HCT116 (cell line): Measurements from ENCODE around the gene CEP112. TPM values are rescaled to one million over a fixed set of nuclear protein-coding genes. Genes with fewer than 3 reads are reported as not detected.

Experiments
- ATAC-seq: fragments of 200-7000 bp; cut with Tn5 transposase; 2 replicates; pipeline ENCODE4 v1.9.1; 2020; ENCODE audit warnings: mild to moderate bottlenecking, moderate library complexity
- BruUV-seq: library from RNA; stranded (reverse); fragments of 400-500 nt; replicated peaks from 2 replicates; lab custom pipeline; 2021; lab: Mats Ljungman, UMichigan
- CTCF ChIA-PET: fragments of 300-600 bp; sonication (Branson Sonifier 250); formaldehyde crosslinking; loops from one replicate; lab custom pipeline; 2021; ENCODE audit warnings: antibody characterized with exemption; lab: Charles Lee
- POLR2A ChIA-PET: fragments of 300-600, 350-600 bp; sonication (Branson Sonifier 250); formaldehyde crosslinking; loops from one replicate; lab custom pipeline; 2021; ENCODE audit warnings: antibody characterized with exemption; lab: Charles Lee
- RAD21 ChIA-PET, 2 experiments: fragments of 300-600 bp; sonication (Branson Sonifier 250); formaldehyde crosslinking; loops; one replicate each; lab custom pipeline; 2023; ENCODE audit warnings: low total read pairs in 2 of 2; ENCODE audit not compliant: uncharacterized antibody in 2 of 2, unreplicated experiment in 2 of 2, low non-redundant PET in 1 of 2; lab: Charles Lee
- DNase-seq: peaks from one replicate; pipeline ENCODE4 v3.0.0-alpha.2; 2010; ENCODE audit warnings: low read depth, low spot score
- H2AFZ ChIP-seq: fragments of 200-600 bp; shearing (Covaris generic), sonication (generic); 2 replicates; pipeline ENCODE4 v1.6.1; 2017; ENCODE audit warnings: low read depth, mixed run types, mixed read lengths, antibody characterized with exemption, low read length; ENCODE audit not compliant: poor library complexity, severe bottlenecking
- H3K27ac ChIP-seq: 2 replicates; pipeline ENCODE4 v1.5.1; 2012; ENCODE audit warnings: low read depth, low read length
- H3K27me3 ChIP-seq: fragments of 200-600 bp; sonication (generic); 2 replicates; pipeline ENCODE4 v1.6.1; 2016; ENCODE audit warnings: mixed run types, low read length, mixed read lengths; ENCODE audit not compliant: insufficient read depth
- H3K36me3 ChIP-seq, 2 experiments: fragments of 200-500 bp in 1 of 2; fragments of 200-600 bp in 1 of 2; sonication (Bioruptor generic) in 1 of 2; sonication (generic) in 1 of 2; 2 replicates each; pipeline versions ENCODE4 v1.5.1 to v1.6.1; 2014 to 2016; ENCODE audit warnings: low read length in 2 of 2, inconsistent platforms in 1 of 2, mixed read lengths in 1 of 2, mixed run types in 1 of 2; ENCODE audit not compliant: insufficient read depth in 2 of 2, control insufficient read depth in 1 of 2
- H3K4me1 ChIP-seq, 2 experiments: fragments of 200-600 bp in 1 of 2; sonication (generic) in 1 of 2; 2 replicates each; pipeline versions ENCODE4 v1.5.1 to v1.6.1; 2012 to 2017; ENCODE audit warnings: low read length in 2 of 2, inconsistent platforms in 1 of 2, mild to moderate bottlenecking in 1 of 2, mixed read lengths in 1 of 2, mixed run types in 1 of 2, moderate library complexity in 1 of 2; ENCODE audit not compliant: insufficient read depth in 2 of 2, control insufficient read depth in 1 of 2
- H3K4me2 ChIP-seq: fragments of 200-600 bp; sonication (generic); 2 replicates; pipeline ENCODE4 v1.6.1; 2017; ENCODE audit warnings: mixed run types, low read length, mixed read lengths
- H3K4me3 ChIP-seq, 2 experiments: fragments of 200-600 bp in 1 of 2; sonication (generic) in 1 of 2; replicated peaks in 1 of 2; 2 replicates each; pipeline ENCODE4 v1.5.1; 2011 to 2016; ENCODE audit warnings: low read length in 2 of 2, control low read depth in 1 of 2, low read depth in 1 of 2, mild to moderate bottlenecking in 1 of 2, mixed read lengths in 1 of 2, mixed run types in 1 of 2
- H3K79me2 ChIP-seq: fragments of 200-600 bp; sonication (generic); 2 replicates; pipeline ENCODE4 v1.6.1; 2017; ENCODE audit warnings: mild to moderate bottlenecking, mixed run types, low read length, moderate library complexity, mixed read lengths; ENCODE audit not compliant: insufficient read depth
- H3K9ac ChIP-seq: fragments of 200-600 bp; sonication (generic); 2 replicates; pipeline ENCODE4 v1.6.1; 2016; ENCODE audit warnings: low read length, mixed read lengths
- H3K9me2 ChIP-seq: fragments of 200-600 bp; sonication (generic), shearing (Covaris generic); 2 replicates; pipeline ENCODE4 v1.6.1; 2017; ENCODE audit warnings: mixed run types, mild to moderate bottlenecking, moderate library complexity; ENCODE audit not compliant: insufficient read depth
- H3K9me3 ChIP-seq, 2 experiments: fragments of 200-500 bp in 1 of 2; fragments of 200-600 bp in 1 of 2; sonication (Bioruptor generic) in 1 of 2; sonication (generic) in 1 of 2; 2 replicates each; pipeline ENCODE4 v1.6.1; 2014 to 2017; ENCODE audit warnings: low read length in 2 of 2, mixed read lengths in 2 of 2, inconsistent platforms in 1 of 2, low read depth in 1 of 2, mild to moderate bottlenecking in 1 of 2, mixed run types in 1 of 2, moderate library complexity in 1 of 2; ENCODE audit not compliant: control insufficient read depth in 1 of 2, insufficient read depth in 1 of 2
- H4K20me1 ChIP-seq: fragments of 200-600 bp; sonication (generic), shearing (Covaris generic); 2 replicates; pipeline ENCODE4 v1.6.1; 2017; ENCODE audit warnings: mixed run types, mild to moderate bottlenecking, moderate library complexity; ENCODE audit not compliant: insufficient read depth
- CBX3 ChIP-seq: IDR thresholded peaks from 2 replicates; pipeline ENCODE4 v1.6.1; 2012; ENCODE audit warnings: low read depth
- ELF1 ChIP-seq: IDR thresholded peaks from 2 replicates; pipeline ENCODE4 v1.6.1; 2012; ENCODE audit warnings: low read depth, borderline replicate concordance
- JUND ChIP-seq: IDR thresholded peaks from 2 replicates; pipeline ENCODE4 v1.6.1; 2012
- MAX ChIP-seq: IDR thresholded peaks from 2 replicates; pipeline ENCODE4 v1.6.1; 2012
- POLR2A ChIP-seq: IDR thresholded peaks from 2 replicates; pipeline ENCODE4 v1.7.0; 2011; ENCODE audit warnings: borderline replicate concordance; ENCODE audit not compliant: insufficient read depth, insufficient read length; ENCODE audit errors: extremely low read depth
- SIN3A ChIP-seq: IDR thresholded peaks from 2 replicates; pipeline ENCODE4 v1.6.1; 2012; ENCODE audit warnings: low read depth
- SP1 ChIP-seq: IDR thresholded peaks from 2 replicates; pipeline ENCODE4 v1.6.1; 2012; ENCODE audit warnings: low read depth
- TCF7L2 ChIP-seq: IDR thresholded peaks from 2 replicates; pipeline ENCODE4 v1.7.0; 2011; ENCODE audit warnings: borderline replicate concordance, inconsistent platforms; ENCODE audit not compliant: insufficient read depth, insufficient read length; ENCODE audit errors: extremely low read depth
- YY1 ChIP-seq: IDR thresholded peaks from 2 replicates; pipeline ENCODE4 v1.6.1; 2011; ENCODE audit warnings: low read length, low read depth, moderate library complexity, mild to moderate bottlenecking; ENCODE audit not compliant: insufficient replicate concordance; ENCODE audit errors: extremely low read depth
- ZFX ChIP-seq: fragments of 450-650 bp; IDR thresholded peaks from 2 replicates; pipeline ENCODE4 v1.6.1; 2017
- ZNF274 ChIP-seq: fragments of 200-500 bp; sonication (Bioruptor generic); IDR thresholded peaks from 2 replicates; pipeline ENCODE4 v1.6.1; 2014; ENCODE audit warnings: mild to moderate bottlenecking, low read depth, low read length, inconsistent platforms
- intact Hi-C: fragments of 100-400 bp; cut with micrococcal nuclease; formaldehyde crosslinking; loops from 2 replicates; pipeline ENCODE4 v1.10.0; 2022
- total RNA-seq: library from RNA; stranded (reverse); gene quantifications from one replicate; pipeline ENCODE4 v1.2.1, GENCODE V29; 2021; ENCODE audit not compliant: unreplicated experiment
- TF ChIP-seq, protein P1 (sequence below): IDR thresholded peaks from 2 replicates; pipeline ENCODE4 v1.6.1; 2012
- TF ChIP-seq, protein P2 (sequence below): IDR thresholded peaks from 2 replicates; pipeline ENCODE4 v1.6.1; 2011; ENCODE audit warnings: mild to moderate bottlenecking, low read length, moderate library complexity; ENCODE audit not compliant: insufficient replicate concordance; ENCODE audit errors: extremely low read depth
- TF ChIP-seq, protein P3 (sequence below): IDR thresholded peaks from 2 replicates; pipeline ENCODE4 v1.6.1; 2012; ENCODE audit warnings: low read depth

CEP112 gene
- total RNA-seq, 1 experiment from 2014 or later: 10.9 TPM

DNA sequence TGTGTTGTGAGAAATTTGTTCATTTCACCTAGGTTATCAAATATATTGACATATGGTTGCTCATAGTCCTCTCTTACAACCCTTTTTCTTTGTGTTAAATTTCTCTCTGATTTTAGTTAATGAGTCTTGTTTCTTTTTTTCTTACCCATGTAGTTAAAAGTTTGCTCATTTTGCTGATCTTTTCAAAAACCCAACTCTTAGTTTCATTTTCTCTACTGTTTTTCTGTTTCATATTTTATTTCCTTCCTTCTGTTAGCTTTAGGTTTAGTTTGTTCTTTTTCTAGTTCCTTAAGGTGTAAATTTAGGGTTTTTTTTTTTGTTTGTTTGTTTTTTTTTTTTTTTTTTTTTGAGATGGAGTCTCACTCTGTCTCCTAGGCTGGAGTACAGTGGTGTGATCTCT lies 42.4 kb downstream of the CEP112 start:
- Histone ChIP-seq H3K9me3 (no peaks in the 10 kb centered on the region), H3K36me3 (no peaks in the 10 kb centered on the region), H3K9ac (no peak overlapping the region), H3K79me2 (no peaks in the 10 kb centered on the region), H3K4me1 (no peaks in the 10 kb centered on the region), H3K4me2 (no peak overlapping the region), H2AFZ (no peak overlapping the region), H3K4me3 (no peak overlapping the region), H4K20me1 (no peaks in the 10 kb centered on the region), H3K27me3 (no peaks in the 10 kb centered on the region), H3K27ac (no peak overlapping the region), H3K9me2 (no peaks in the 10 kb centered on the region)
- no peak for TF ChIP-seq TCF7L2
- TF ChIP-seq JUND: no peak
- TF ChIP-seq ZNF274: no peak
- no peak for TF ChIP-seq CBX3
- TF ChIP-seq MAX: no peak
- POLR2A ChIA-PET: interaction anchor here (0.7 kb wide), 1 partner anchor 693 kb away, joined by 4 read pairs; no protein-coding TSS in a partner anchor
- DNase-seq (no peak), ATAC-seq (no peak)
- BruUV-seq: no TSS peak
- RAD21 ChIA-PET: no interaction called here
- intact Hi-C loops: no loop called here
- CTCF ChIA-PET: interaction anchor here (3.1 kb wide), 1 partner anchor 16 kb away, joined by 8 read pairs; no protein-coding TSS in a partner anchor

DNA sequence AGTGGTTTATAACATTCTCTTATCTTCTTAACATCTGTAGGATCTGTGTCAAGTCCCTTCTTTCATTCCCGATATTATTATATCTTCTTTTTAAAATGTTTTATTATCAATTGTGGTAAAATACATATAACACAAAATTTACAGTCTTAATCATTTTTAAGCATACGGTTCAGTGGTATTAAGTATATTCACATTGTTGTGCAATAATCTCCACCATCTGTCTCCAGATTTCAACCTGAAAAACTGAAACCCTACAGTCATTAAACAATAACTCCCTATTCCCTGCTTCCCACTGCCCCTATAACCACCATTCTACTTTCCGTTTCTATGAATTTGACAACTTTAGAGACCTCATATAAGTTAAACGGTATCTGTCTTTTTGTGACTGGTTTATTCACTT lies 45.5 kb downstream of the CEP112 start:
- CTCF ChIA-PET: no interaction called here
- H3K9ac ChIP-seq: no peak overlapping the region
- H3K9me2 ChIP-seq: no peaks in the 10 kb centered on the region
- no peaks in the 10 kb centered on the region for H4K20me1 ChIP-seq
- H2AFZ ChIP-seq: no peak overlapping the region
- BruUV-seq: no TSS peak
- intact Hi-C loops: no loop called here
- no peak overlapping the region for H3K4me2 ChIP-seq
- no peak overlapping the region for H3K4me3 ChIP-seq
- no peaks in the 10 kb centered on the region for H3K9me3 ChIP-seq
- no peak overlapping the region for H3K27ac ChIP-seq
- DNase-seq: no peak
- no peaks in the 10 kb centered on the region for H3K4me1 ChIP-seq
- no peaks in the 10 kb centered on the region for H3K27me3 ChIP-seq
- no peak for ATAC-seq
- POLR2A ChIA-PET: no interaction called here
- H3K79me2 ChIP-seq: no peaks in the 10 kb centered on the region
- no peaks in the 10 kb centered on the region for H3K36me3 ChIP-seq
- RAD21 ChIA-PET: no interaction called here
- TF ChIP-seq CBX3 (no peak), SIN3A (no peak), TCF7L2 (no peak), ZFX (no peak), YY1 (no peak), SP1 (no peak), ELF1 (no peak), POLR2A (no peak)
- TF ChIP-seq, protein P1, sequence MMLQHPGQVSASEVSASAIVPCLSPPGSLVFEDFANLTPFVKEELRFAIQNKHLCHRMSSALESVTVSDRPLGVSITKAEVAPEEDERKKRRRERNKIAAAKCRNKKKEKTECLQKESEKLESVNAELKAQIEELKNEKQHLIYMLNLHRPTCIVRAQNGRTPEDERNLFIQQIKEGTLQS: no peak
- TF ChIP-seq, protein P2, sequence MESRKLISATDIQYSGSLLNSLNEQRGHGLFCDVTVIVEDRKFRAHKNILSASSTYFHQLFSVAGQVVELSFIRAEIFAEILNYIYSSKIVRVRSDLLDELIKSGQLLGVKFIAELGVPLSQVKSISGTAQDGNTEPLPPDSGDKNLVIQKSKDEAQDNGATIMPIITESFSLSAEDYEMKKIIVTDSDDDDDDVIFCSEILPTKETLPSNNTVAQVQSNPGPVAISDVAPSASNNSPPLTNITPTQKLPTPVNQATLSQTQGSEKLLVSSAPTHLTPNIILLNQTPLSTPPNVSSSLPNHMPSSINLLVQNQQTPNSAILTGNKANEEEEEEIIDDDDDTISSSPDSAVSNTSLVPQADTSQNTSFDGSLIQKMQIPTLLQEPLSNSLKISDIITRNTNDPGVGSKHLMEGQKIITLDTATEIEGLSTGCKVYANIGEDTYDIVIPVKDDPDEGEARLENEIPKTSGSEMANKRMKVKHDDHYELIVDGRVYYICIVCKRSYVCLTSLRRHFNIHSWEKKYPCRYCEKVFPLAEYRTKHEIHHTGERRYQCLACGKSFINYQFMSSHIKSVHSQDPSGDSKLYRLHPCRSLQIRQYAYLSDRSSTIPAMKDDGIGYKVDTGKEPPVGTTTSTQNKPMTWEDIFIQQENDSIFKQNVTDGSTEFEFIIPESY: no peak
- TF ChIP-seq, protein P3, sequence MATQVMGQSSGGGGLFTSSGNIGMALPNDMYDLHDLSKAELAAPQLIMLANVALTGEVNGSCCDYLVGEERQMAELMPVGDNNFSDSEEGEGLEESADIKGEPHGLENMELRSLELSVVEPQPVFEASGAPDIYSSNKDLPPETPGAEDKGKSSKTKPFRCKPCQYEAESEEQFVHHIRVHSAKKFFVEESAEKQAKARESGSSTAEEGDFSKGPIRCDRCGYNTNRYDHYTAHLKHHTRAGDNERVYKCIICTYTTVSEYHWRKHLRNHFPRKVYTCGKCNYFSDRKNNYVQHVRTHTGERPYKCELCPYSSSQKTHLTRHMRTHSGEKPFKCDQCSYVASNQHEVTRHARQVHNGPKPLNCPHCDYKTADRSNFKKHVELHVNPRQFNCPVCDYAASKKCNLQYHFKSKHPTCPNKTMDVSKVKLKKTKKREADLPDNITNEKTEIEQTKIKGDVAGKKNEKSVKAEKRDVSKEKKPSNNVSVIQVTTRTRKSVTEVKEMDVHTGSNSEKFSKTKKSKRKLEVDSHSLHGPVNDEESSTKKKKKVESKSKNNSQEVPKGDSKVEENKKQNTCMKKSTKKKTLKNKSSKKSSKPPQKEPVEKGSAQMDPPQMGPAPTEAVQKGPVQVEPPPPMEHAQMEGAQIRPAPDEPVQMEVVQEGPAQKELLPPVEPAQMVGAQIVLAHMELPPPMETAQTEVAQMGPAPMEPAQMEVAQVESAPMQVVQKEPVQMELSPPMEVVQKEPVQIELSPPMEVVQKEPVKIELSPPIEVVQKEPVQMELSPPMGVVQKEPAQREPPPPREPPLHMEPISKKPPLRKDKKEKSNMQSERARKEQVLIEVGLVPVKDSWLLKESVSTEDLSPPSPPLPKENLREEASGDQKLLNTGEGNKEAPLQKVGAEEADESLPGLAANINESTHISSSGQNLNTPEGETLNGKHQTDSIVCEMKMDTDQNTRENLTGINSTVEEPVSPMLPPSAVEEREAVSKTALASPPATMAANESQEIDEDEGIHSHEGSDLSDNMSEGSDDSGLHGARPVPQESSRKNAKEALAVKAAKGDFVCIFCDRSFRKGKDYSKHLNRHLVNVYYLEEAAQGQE: no peak
